ENCODE data around the gene C18orf63. TPM values are rescaled to one million over a fixed set of nuclear protein-coding genes. Genes with fewer than 3 reads are reported as not detected.
A peak's percentile ranks its signal among the peaks of the same experiment; 100 is the strongest.

The C18orf63 gene
- total RNA-seq, 1 donor from 2014 or later = not detected

GRCh38 chr18:74375999-74376398, 60.4 kb downstream of the C18orf63 start:
- peak; percentile 99 for DNase-seq (ENCODE audit: low read depth)

- DNase-seq (ENCODE audit: low read depth) = no peak
Observed at GRCh38 chr18:74376523-74376922, 60.9 kb downstream of the C18orf63 start.

- no peak for DNase-seq (ENCODE audit: low read depth)
Observed at GRCh38 chr18:74377776-74378175, 62.1 kb downstream of the C18orf63 start.

GRCh38 chr18:74378179-74378682, 62.6 kb downstream of the C18orf63 start:
- DNase-seq (ENCODE audit: low read depth) = no peak

GRCh38 chr18:74380916-74381315, 65.3 kb downstream of the C18orf63 start:
- DNase-seq (ENCODE audit: low read depth) = no peak

GRCh38 chr18:74381621-74382295, 66.1 kb downstream of the C18orf63 start:
- DNase-seq (ENCODE audit: low read depth) = no peak

GRCh38 chr18:74382481-74383017, 66.9 kb downstream of the C18orf63 start:
- no peak for DNase-seq (ENCODE audit: low read depth)

- no peak for DNase-seq (ENCODE audit: low read depth)
Observed at GRCh38 chr18:74387383-74387782, 71.7 kb downstream of the C18orf63 start.

- peak; percentile 64 for DNase-seq (ENCODE audit: low read depth)
Observed at GRCh38 chr18:74388227-74388626, 72.6 kb downstream of the C18orf63 start.

GRCh38 chr18:74389171-74389927, 73.7 kb downstream of the C18orf63 start:
- DNase-seq (ENCODE audit: low read depth) = no peak

- no peak for DNase-seq (ENCODE audit: low read depth)
Observed at GRCh38 chr18:74389991-74390390, 74.4 kb downstream of the C18orf63 start.

- no peak for DNase-seq (ENCODE audit: low read depth)
Observed at GRCh38 chr18:74390900-74391299, 75.3 kb downstream of the C18orf63 start.

- DNase-seq (ENCODE audit: low read depth) = no peak
Observed at GRCh38 chr18:74392323-74392722, 76.7 kb downstream of the C18orf63 start.

- no peak for DNase-seq (ENCODE audit: low read depth)
Observed at GRCh38 chr18:74395006-74395405, 79.4 kb downstream of the C18orf63 start.

GRCh38 chr18:74395648-74396154, 80.1 kb downstream of the C18orf63 start:
- no peak for DNase-seq (ENCODE audit: low read depth)

- DNase-seq (ENCODE audit: low read depth) = no peak
Observed at GRCh38 chr18:74396171-74397169, 80.8 kb downstream of the C18orf63 start.

- DNase-seq (ENCODE audit: low read depth) = no peak
Observed at GRCh38 chr18:74397572-74397971, 81.9 kb downstream of the C18orf63 start.

- no peak for DNase-seq (ENCODE audit: low read depth)
Observed at GRCh38 chr18:74399091-74399887, 83.7 kb downstream of the C18orf63 start.

GRCh38 chr18:74400813-74401212, 85.2 kb downstream of the C18orf63 start:
- DNase-seq (ENCODE audit: low read depth) = no peak

- DNase-seq (ENCODE audit: low read depth) = no peak
Observed at GRCh38 chr18:74402806-74403433, 87.3 kb downstream of the C18orf63 start.
